HCT116 (cell line): Measurements from ENCODE around the gene SHISAL1.

Experiments
- CEBPB ChIP-seq: IDR thresholded peaks from 2 replicates; pipeline ENCODE4 v1.6.1; 2012; ENCODE audit warnings: low read depth
- EGR1 ChIP-seq: IDR thresholded peaks from 2 replicates; pipeline ENCODE4 v1.6.1; 2012; ENCODE audit warnings: low read depth
- ELF1 ChIP-seq: IDR thresholded peaks from 2 replicates; pipeline ENCODE4 v1.6.1; 2012; ENCODE audit warnings: low read depth, borderline replicate concordance
- EZH2 ChIP-seq: fragments of 200-600 bp; sonication (generic); IDR thresholded peaks from 2 replicates; pipeline ENCODE4 v1.6.1; 2017; ENCODE audit warnings: antibody characterized with exemption, mixed run types
- MAX ChIP-seq: IDR thresholded peaks from 2 replicates; pipeline ENCODE4 v1.6.1; 2012
- POLR2A ChIP-seq: IDR thresholded peaks from 2 replicates; pipeline ENCODE4 v1.7.0; 2011; ENCODE audit warnings: borderline replicate concordance; ENCODE audit not compliant: insufficient read depth, insufficient read length; ENCODE audit errors: extremely low read depth
- POLR2AphosphoS5 ChIP-seq: IDR thresholded peaks from 2 replicates; pipeline ENCODE4 v1.6.1; 2011; ENCODE audit warnings: mild to moderate bottlenecking, low read depth, low read length, moderate library complexity
- TF ChIP-seq, protein P1 (sequence below), 3 experiments: fragments of 200-600 bp in 1 of 3; sonication (generic) in 1 of 3; IDR thresholded peaks in 2 of 3; conservative IDR thresholded peaks in 1 of 3; 2 replicates each; pipeline ENCODE4 v1.5.1; 2012 to 2017; ENCODE audit warnings: low read depth in 2 of 3, low read length in 2 of 3, antibody characterized with exemption in 1 of 3, borderline replicate concordance in 1 of 3, control low read depth in 1 of 3, mild to moderate bottlenecking in 1 of 3, mixed read lengths in 1 of 3, mixed run types in 1 of 3, moderate library complexity in 1 of 3; ENCODE audit not compliant: insufficient read depth in 1 of 3
- TF ChIP-seq, protein P2 (sequence below): IDR thresholded peaks from 2 replicates; pipeline ENCODE4 v1.6.1; 2011; ENCODE audit warnings: mild to moderate bottlenecking, low read length, moderate library complexity; ENCODE audit not compliant: insufficient replicate concordance; ENCODE audit errors: extremely low read depth

- TF ChIP-seq, protein P1, sequence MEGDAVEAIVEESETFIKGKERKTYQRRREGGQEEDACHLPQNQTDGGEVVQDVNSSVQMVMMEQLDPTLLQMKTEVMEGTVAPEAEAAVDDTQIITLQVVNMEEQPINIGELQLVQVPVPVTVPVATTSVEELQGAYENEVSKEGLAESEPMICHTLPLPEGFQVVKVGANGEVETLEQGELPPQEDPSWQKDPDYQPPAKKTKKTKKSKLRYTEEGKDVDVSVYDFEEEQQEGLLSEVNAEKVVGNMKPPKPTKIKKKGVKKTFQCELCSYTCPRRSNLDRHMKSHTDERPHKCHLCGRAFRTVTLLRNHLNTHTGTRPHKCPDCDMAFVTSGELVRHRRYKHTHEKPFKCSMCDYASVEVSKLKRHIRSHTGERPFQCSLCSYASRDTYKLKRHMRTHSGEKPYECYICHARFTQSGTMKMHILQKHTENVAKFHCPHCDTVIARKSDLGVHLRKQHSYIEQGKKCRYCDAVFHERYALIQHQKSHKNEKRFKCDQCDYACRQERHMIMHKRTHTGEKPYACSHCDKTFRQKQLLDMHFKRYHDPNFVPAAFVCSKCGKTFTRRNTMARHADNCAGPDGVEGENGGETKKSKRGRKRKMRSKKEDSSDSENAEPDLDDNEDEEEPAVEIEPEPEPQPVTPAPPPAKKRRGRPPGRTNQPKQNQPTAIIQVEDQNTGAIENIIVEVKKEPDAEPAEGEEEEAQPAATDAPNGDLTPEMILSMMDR (IDR thresholded peaks at IDR 0.05 in 2 of 3, conservative IDR thresholded peaks at IDR 0.05 in 1 of 3; ENCODE audit: borderline replicate concordance in 1 of 3, insufficient read depth in 1 of 3, low read depth in 2 of 3, low read length in 2 of 3) = no peak
- TF ChIP-seq MAX (no peak), POLR2A (no peak), ELF1 (no peak), EZH2 (no peak), CEBPB (no peak), POLR2AphosphoS5 (no peak), EGR1 (peak; percentile 41)
- TF ChIP-seq, protein P2, sequence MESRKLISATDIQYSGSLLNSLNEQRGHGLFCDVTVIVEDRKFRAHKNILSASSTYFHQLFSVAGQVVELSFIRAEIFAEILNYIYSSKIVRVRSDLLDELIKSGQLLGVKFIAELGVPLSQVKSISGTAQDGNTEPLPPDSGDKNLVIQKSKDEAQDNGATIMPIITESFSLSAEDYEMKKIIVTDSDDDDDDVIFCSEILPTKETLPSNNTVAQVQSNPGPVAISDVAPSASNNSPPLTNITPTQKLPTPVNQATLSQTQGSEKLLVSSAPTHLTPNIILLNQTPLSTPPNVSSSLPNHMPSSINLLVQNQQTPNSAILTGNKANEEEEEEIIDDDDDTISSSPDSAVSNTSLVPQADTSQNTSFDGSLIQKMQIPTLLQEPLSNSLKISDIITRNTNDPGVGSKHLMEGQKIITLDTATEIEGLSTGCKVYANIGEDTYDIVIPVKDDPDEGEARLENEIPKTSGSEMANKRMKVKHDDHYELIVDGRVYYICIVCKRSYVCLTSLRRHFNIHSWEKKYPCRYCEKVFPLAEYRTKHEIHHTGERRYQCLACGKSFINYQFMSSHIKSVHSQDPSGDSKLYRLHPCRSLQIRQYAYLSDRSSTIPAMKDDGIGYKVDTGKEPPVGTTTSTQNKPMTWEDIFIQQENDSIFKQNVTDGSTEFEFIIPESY = no peak
Measured at GRCh38 chr22:44337678-44338004, 24.9 kb upstream of the SHISAL1 start.
